SK-N-SH treated with all-trans-retinoic acid at 6 μM for 48 hours (cell line): ENCODE results near the gene SLC5A10.
A peak's percentile ranks its signal among the peaks of the same experiment; 100 is the strongest.

Source experiments
- ATAC-seq: fragments of 200-7000 bp; cut with Tn5 transposase; 3 replicates; pipeline ENCODE4 v1.9.1; 2020; ENCODE audit warnings: mild to moderate bottlenecking, moderate library complexity
- ARNTL ChIP-seq: fragments of 450-650 bp; formaldehyde crosslinking; IDR thresholded peaks from 2 replicates; pipeline ENCODE4 v1.5.0; 2020; ENCODE audit warnings: low read depth, mild to moderate bottlenecking, moderate library complexity, borderline replicate concordance
- BACH2 ChIP-seq: fragments of 250-450 bp; sonication (Bioruptor Pico); IDR thresholded peaks from 2 replicates; pipeline ENCODE4 v1.9.0; 2021; ENCODE audit warnings: mild to moderate bottlenecking, borderline replicate concordance
- CSDC2 ChIP-seq: fragments of 250-450 bp; sonication (Bioruptor Pico); IDR thresholded peaks from 2 replicates; pipeline ENCODE4 v1.5.0; 2020; ENCODE audit warnings: mild to moderate bottlenecking, moderate library complexity
- ESRRG ChIP-seq: fragments of 250-450 bp; sonication (Bioruptor Pico); IDR thresholded peaks from 2 replicates; pipeline ENCODE4 v1.6.1; 2021; ENCODE audit warnings: mild to moderate bottlenecking
- GLIS3 ChIP-seq: fragments of 250-450 bp; sonication (Bioruptor Pico); IDR thresholded peaks from 2 replicates; pipeline ENCODE4 v1.5.0; 2020; ENCODE audit warnings: mild to moderate bottlenecking, moderate library complexity
- OSR1 ChIP-seq: fragments of 250-450 bp; sonication (Bioruptor Pico); IDR thresholded peaks from 2 replicates; pipeline ENCODE4 v1.8.0; 2022; ENCODE audit warnings: moderate library complexity, mild to moderate bottlenecking, inconsistent platforms
- PPARA ChIP-seq: fragments of 250-450 bp; sonication (Bioruptor Pico); IDR thresholded peaks from 2 replicates; pipeline ENCODE4 v1.5.0; 2020; ENCODE audit warnings: mild to moderate bottlenecking, borderline replicate concordance
- RARB ChIP-seq: fragments of 250-450 bp; sonication (Bioruptor Pico); IDR thresholded peaks from 2 replicates; pipeline ENCODE4 v1.8.0; 2021; ENCODE audit warnings: mild to moderate bottlenecking, moderate library complexity
- SNAI2 ChIP-seq: fragments of 250-450 bp; sonication (Bioruptor Pico); IDR thresholded peaks from 2 replicates; pipeline ENCODE4 v1.5.0; 2020; ENCODE audit warnings: mild to moderate bottlenecking, moderate library complexity
- TCF4 ChIP-seq: fragments of 250-450 bp; sonication (Bioruptor Pico); IDR thresholded peaks from 2 replicates; pipeline ENCODE4 v1.8.0; 2021; ENCODE audit warnings: mild to moderate bottlenecking, moderate library complexity, borderline replicate concordance
- ZC3H10 ChIP-seq: fragments of 250-450 bp; sonication (Bioruptor Pico); IDR thresholded peaks from 2 replicates; pipeline ENCODE4 v1.5.1; 2021; ENCODE audit warnings: mild to moderate bottlenecking, moderate library complexity
- ZFP3 ChIP-seq: fragments of 250-450 bp; sonication (Bioruptor Pico); IDR thresholded peaks from 2 replicates; pipeline ENCODE4 v1.5.0; 2020; ENCODE audit warnings: mild to moderate bottlenecking, moderate library complexity
- ZFP30 ChIP-seq: fragments of 450-650 bp; formaldehyde crosslinking; IDR thresholded peaks from 2 replicates; pipeline ENCODE4 v1.5.0; 2022; ENCODE audit warnings: mild to moderate bottlenecking, moderate library complexity
- ZNF565 ChIP-seq: fragments of 450-650 bp; formaldehyde crosslinking; conservative IDR thresholded peaks from 2 replicates; pipeline ENCODE4 v1.5.0; 2020; ENCODE audit warnings: low read depth, mild to moderate bottlenecking, moderate library complexity
- ZNF70 ChIP-seq: fragments of 450-650 bp; formaldehyde crosslinking; IDR thresholded peaks from 2 replicates; pipeline ENCODE4 v1.5.0; 2020; ENCODE audit warnings: mild to moderate bottlenecking, moderate library complexity
- ZNF8 ChIP-seq: fragments of 450-650 bp; formaldehyde crosslinking; IDR thresholded peaks from 2 replicates; pipeline ENCODE4 v1.5.0; 2020; ENCODE audit warnings: mild to moderate bottlenecking, moderate library complexity
- TF ChIP-seq, protein P1 (sequence below): fragments of 250-450 bp; sonication (Bioruptor Pico); IDR thresholded peaks from 2 replicates; pipeline ENCODE4 v1.5.1; 2021; ENCODE audit warnings: mild to moderate bottlenecking, moderate library complexity
- TF ChIP-seq, protein P2 (sequence below): fragments of 250-450 bp; sonication (Bioruptor Pico); IDR thresholded peaks from 2 replicates; pipeline ENCODE4 v1.8.0; 2021; ENCODE audit warnings: low read depth, mild to moderate bottlenecking, moderate library complexity, borderline replicate concordance
- TF ChIP-seq, protein P3 (sequence below): fragments of 250-450 bp; sonication (Bioruptor Pico); IDR thresholded peaks from 2 replicates; pipeline ENCODE4 v1.8.0; 2020; ENCODE audit warnings: mild to moderate bottlenecking, moderate library complexity, borderline replicate concordance
- TF ChIP-seq, protein P4 (sequence below): fragments of 250-450 bp; sonication (Bioruptor Pico); IDR thresholded peaks from 2 replicates; pipeline ENCODE4 v1.5.1; 2020; ENCODE audit warnings: low read depth, mild to moderate bottlenecking, moderate library complexity

The SLC5A10 gene

DNA sequence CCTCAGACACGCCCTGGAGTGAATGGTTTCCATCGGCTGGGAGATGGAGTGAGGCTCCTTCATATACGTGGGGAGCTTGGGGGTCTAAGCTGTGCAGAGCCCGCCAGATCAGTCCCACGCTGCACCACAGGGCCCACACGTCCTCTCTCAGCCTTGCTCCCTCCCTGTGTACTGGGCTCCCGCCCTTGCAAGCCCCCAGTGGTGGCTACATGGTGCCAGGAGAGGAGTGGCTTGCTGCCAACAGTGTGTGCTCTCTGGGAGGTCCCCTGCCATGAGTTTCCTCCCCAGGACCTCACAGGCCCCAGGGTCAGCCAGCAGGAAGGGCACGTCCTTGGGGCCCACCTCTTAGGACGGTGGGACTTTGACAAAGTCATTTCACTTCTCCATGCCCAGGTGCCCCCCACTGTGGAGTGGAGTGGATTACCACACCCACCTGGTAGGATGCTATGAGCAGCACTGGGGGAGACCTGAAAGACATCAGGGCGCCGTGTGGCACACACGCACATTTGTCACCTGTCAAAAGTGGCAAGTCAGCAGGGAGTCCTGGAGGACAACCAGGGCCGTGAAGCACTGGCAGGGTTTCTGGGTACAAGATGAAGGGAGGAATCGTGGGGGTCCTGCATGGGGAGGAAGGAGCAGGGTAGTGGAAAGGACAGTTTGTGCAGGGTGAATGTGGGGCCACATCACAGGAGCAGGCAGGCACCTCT lies 13.7 kb downstream of the SLC5A10 start:
- TF ChIP-seq ZNF8 = no peak
- no peak for TF ChIP-seq PPARA (CRISPR knock-in tag)
- no peak for TF ChIP-seq SNAI2
- no peak for TF ChIP-seq ZFP3
- TF ChIP-seq TCF4 = no peak
- no peak for TF ChIP-seq ZNF70
- TF ChIP-seq ARNTL (CRISPR knock-in tag) = no peak
- TF ChIP-seq, protein P1, sequence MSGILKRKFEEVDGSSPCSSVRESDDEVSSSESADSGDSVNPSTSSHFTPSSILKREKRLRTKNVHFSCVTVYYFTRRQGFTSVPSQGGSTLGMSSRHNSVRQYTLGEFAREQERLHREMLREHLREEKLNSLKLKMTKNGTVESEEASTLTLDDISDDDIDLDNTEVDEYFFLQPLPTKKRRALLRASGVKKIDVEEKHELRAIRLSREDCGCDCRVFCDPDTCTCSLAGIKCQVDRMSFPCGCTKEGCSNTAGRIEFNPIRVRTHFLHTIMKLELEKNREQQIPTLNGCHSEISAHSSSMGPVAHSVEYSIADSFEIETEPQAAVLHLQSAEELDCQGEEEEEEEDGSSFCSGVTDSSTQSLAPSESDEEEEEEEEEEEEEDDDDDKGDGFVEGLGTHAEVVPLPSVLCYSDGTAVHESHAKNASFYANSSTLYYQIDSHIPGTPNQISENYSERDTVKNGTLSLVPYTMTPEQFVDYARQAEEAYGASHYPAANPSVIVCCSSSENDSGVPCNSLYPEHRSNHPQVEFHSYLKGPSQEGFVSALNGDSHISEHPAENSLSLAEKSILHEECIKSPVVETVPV (CRISPR knock-in tag) = no peak
- no peak for TF ChIP-seq ZNF565 (CRISPR knock-in tag)
- TF ChIP-seq RARB (CRISPR knock-in tag) = no peak
- TF ChIP-seq ZFP30 = no peak
- ATAC-seq = no peak

DNA sequence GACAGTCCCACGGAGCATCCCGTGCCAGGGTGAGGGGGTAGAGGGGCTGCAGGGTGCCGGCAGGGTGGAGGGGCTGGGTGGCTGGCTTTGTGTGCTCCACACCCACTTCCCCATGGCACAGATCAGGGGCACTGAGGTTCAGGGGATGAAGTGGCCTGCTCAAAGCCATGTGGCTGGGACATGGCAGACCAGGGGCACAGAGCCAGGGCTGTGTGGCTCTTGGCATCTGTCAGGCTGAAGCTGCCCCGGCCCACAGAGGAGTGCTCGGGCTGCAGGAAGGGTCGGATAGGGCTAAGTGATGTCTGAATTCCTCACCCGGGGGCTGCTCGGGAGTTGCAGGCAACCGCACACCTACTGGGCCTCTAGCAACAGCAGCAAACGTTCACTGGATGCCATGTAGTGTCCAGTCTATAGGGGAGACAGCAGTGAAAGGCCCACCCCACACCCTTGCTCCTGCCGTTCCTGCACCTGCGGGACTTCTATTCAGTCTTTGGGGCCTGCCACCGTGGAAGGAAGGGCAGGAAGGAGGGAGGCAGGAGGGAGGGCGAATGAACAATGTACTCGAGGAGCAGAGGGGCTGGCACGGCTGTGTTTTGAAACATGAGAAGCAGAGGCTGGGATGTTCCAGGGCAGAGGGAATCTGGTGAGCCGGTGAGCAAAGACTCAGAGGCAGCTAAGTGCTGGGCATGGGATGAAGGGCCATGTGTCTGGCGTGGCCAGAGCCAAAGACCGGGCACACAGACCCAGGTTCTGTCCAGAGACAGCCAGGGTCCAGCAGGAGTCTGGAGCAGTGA lies 15.1 kb downstream of the SLC5A10 start:
- peak; percentile 82 for ATAC-seq

DNA sequence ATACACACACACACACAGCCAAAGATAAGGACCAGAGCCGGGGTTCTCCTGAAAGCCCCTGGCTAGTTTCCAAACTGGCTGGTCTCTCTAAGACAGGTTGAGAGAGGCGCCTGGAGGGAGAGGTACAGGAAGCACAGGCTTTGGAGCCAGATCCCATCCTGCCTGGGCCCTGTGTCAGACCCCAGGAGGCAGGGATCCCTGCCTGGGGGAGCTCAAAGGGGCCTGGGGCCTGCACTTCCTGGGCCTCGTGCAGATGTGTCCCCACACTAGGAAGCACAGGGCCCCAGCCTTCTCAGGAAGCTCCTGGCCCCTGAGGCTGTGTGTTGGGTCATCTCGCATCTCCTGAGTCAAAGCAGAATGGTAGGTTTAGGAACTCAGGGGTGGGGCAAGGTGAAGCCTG lies 16.0 kb downstream of the SLC5A10 start:
- TF ChIP-seq ZC3H10 (CRISPR knock-in tag) (no peak), BACH2 (no peak), OSR1 (no peak), ESRRG (no peak), SNAI2 (no peak), ZNF565 (CRISPR knock-in tag) (no peak), ZNF70 (no peak), GLIS3 (no peak), CSDC2 (CRISPR knock-in tag) (no peak), ARNTL (CRISPR knock-in tag) (no peak)
- TF ChIP-seq, protein P2, sequence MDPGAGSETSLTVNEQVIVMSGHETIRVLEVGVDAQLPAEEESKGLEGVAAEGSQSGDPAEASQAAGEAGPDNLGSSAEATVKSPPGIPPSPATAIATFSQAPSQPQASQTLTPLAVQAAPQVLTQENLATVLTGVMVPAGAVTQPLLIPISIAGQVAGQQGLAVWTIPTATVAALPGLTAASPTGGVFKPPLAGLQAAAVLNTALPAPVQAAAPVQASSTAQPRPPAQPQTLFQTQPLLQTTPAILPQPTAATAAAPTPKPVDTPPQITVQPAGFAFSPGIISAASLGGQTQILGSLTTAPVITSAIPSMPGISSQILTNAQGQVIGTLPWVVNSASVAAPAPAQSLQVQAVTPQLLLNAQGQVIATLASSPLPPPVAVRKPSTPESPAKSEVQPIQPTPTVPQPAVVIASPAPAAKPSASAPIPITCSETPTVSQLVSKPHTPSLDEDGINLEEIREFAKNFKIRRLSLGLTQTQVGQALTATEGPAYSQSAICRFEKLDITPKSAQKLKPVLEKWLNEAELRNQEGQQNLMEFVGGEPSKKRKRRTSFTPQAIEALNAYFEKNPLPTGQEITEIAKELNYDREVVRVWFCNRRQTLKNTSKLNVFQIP (CRISPR knock-in tag) = no peak
- TF ChIP-seq, protein P3, sequence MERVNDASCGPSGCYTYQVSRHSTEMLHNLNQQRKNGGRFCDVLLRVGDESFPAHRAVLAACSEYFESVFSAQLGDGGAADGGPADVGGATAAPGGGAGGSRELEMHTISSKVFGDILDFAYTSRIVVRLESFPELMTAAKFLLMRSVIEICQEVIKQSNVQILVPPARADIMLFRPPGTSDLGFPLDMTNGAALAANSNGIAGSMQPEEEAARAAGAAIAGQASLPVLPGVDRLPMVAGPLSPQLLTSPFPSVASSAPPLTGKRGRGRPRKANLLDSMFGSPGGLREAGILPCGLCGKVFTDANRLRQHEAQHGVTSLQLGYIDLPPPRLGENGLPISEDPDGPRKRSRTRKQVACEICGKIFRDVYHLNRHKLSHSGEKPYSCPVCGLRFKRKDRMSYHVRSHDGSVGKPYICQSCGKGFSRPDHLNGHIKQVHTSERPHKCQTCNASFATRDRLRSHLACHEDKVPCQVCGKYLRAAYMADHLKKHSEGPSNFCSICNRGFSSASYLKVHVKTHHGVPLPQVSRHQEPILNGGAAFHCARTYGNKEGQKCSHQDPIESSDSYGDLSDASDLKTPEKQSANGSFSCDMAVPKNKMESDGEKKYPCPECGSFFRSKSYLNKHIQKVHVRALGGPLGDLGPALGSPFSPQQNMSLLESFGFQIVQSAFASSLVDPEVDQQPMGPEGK (CRISPR knock-in tag) = no peak
- TF ChIP-seq, protein P4, sequence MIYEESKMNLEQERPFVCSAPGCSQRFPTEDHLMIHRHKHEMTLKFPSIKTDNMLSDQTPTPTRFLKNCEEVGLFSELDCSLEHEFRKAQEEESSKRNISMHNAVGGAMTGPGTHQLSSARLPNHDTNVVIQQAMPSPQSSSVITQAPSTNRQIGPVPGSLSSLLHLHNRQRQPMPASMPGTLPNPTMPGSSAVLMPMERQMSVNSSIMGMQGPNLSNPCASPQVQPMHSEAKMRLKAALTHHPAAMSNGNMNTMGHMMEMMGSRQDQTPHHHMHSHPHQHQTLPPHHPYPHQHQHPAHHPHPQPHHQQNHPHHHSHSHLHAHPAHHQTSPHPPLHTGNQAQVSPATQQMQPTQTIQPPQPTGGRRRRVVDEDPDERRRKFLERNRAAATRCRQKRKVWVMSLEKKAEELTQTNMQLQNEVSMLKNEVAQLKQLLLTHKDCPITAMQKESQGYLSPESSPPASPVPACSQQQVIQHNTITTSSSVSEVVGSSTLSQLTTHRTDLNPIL = no peak
- TF ChIP-seq, all 23 proteins: peak for 0
- ATAC-seq = peak; percentile 3; the same call in 2 of the 3 replicates

More for the DNA sequence above, 15.1 kb downstream of the SLC5A10 start:
- TF ChIP-seq TCF4 (no peak), ZFP3 (no peak)
- TF ChIP-seq, protein P1 (CRISPR knock-in tag) = no peak

DNA sequence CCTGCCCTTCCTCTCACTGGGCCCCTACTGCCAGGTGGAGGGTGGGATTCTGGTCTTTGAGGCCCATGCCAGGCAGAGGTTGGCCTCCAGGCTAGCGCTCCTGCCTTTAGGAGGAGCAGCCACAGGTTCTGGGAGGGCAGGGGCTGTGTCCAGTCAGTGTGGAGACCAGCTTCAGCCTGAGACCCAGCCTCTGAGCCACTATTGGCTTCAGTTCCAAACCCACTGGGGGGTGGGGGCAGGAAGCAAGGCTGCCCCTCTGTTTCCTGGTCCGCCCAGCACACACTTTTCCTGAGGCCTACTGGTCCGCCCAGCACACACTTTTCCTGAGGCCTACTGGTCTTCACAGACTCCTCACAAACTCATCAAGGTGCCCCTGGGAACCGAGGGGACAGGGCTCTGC lies 16.4 kb downstream of the SLC5A10 start:
- ATAC-seq = no peak
- TF ChIP-seq OSR1 = no peak
- TF ChIP-seq, all 23 proteins: peak for 0
